ENCODE measurements around the gene STOML1.

STOML1 gene

GRCh38 chr15:73987250-73987649 is 4.8 kb downstream of the STOML1 start:
- TF ChIP-seq FOXP2 (optimal IDR thresholded peaks at IDR 0.05; ENCODE audit: borderline replicate concordance, extremely low read depth, extremely low read length, insufficient read depth) (no peak), TAF1 (IDR thresholded peaks at IDR 0.05; ENCODE audit: borderline replicate concordance, insufficient read depth, low read length) (no peak), REST (IDR thresholded peaks at IDR 0.05; ENCODE audit: insufficient read depth in 1 of 2, low read depth in 2 of 2, low read length in 2 of 2) (no peak), POLR2AphosphoS5 (IDR thresholded peaks at IDR 0.05; ENCODE audit: low read depth, low read length) (no peak), SIN3A (IDR thresholded peaks at IDR 0.05; ENCODE audit: borderline replicate concordance, insufficient read depth, low read length) (no peak)

GRCh38 chr15:73986776-73987056 is 5.4 kb downstream of the STOML1 start:
- TF ChIP-seq SIN3A (IDR thresholded peaks at IDR 0.05; ENCODE audit: borderline replicate concordance, insufficient read depth, low read length) (no peak), FOXP2 (optimal IDR thresholded peaks at IDR 0.05; ENCODE audit: borderline replicate concordance, extremely low read depth, extremely low read length, insufficient read depth) (no peak), TAF1 (IDR thresholded peaks at IDR 0.05; ENCODE audit: borderline replicate concordance, insufficient read depth, low read length) (no peak), REST (IDR thresholded peaks at IDR 0.05; ENCODE audit: insufficient read depth in 1 of 2, low read depth in 2 of 2, low read length in 2 of 2) (no peak), POLR2AphosphoS5 (IDR thresholded peaks at IDR 0.05; ENCODE audit: low read depth, low read length) (no peak)

GRCh38 chr15:73986055-73986775 is 5.9 kb downstream of the STOML1 start:
- no peak for TF ChIP-seq POLR2AphosphoS5 (IDR thresholded peaks at IDR 0.05; ENCODE audit: low read depth, low read length)
- no peak for TF ChIP-seq FOXP2 (optimal IDR thresholded peaks at IDR 0.05; ENCODE audit: borderline replicate concordance, extremely low read depth, extremely low read length, insufficient read depth)
- no peak for TF ChIP-seq SIN3A (IDR thresholded peaks at IDR 0.05; ENCODE audit: borderline replicate concordance, insufficient read depth, low read length)
- TF ChIP-seq TAF1 (IDR thresholded peaks at IDR 0.05; ENCODE audit: borderline replicate concordance, insufficient read depth, low read length), result no peak
- TF ChIP-seq REST (IDR thresholded peaks at IDR 0.05; ENCODE audit: insufficient read depth in 1 of 2, low read depth in 2 of 2, low read length in 2 of 2), result no peak

GRCh38 chr15:73985101-73985873 is 6.8 kb downstream of the STOML1 start:
- TF ChIP-seq TAF1 (IDR thresholded peaks at IDR 0.05; ENCODE audit: borderline replicate concordance, insufficient read depth, low read length) (no peak), SIN3A (IDR thresholded peaks at IDR 0.05; ENCODE audit: borderline replicate concordance, insufficient read depth, low read length) (no peak), REST (IDR thresholded peaks at IDR 0.05; ENCODE audit: insufficient read depth in 1 of 2, low read depth in 2 of 2, low read length in 2 of 2) (no peak), FOXP2 (optimal IDR thresholded peaks at IDR 0.05; ENCODE audit: borderline replicate concordance, extremely low read depth, extremely low read length, insufficient read depth) (no peak), POLR2AphosphoS5 (IDR thresholded peaks at IDR 0.05; ENCODE audit: low read depth, low read length) (no peak)

Data from PFSK-1 (cell line).